ENCODE measurements around the gene CIB2.

- TF ChIP-seq CTCF (conservative IDR thresholded peaks at IDR 0.05; ENCODE audit: low read depth in 2 of 2) = no peak
- TF ChIP-seq JUNB (IDR thresholded peaks at IDR 0.05; ENCODE audit: unreplicated experiment) = no peak
- TF ChIP-seq EZH2phosphoT487 (IDR thresholded peaks at IDR 0.05; ENCODE audit: unreplicated experiment) = no peak
- TF ChIP-seq EZH2 (IDR thresholded peaks at IDR 0.05; ENCODE audit: low read depth, unreplicated experiment) = no peak
- no peak for TF ChIP-seq POLR2AphosphoS5 (IDR thresholded peaks at IDR 0.05; ENCODE audit: low read depth)
- TF ChIP-seq, protein P1, sequence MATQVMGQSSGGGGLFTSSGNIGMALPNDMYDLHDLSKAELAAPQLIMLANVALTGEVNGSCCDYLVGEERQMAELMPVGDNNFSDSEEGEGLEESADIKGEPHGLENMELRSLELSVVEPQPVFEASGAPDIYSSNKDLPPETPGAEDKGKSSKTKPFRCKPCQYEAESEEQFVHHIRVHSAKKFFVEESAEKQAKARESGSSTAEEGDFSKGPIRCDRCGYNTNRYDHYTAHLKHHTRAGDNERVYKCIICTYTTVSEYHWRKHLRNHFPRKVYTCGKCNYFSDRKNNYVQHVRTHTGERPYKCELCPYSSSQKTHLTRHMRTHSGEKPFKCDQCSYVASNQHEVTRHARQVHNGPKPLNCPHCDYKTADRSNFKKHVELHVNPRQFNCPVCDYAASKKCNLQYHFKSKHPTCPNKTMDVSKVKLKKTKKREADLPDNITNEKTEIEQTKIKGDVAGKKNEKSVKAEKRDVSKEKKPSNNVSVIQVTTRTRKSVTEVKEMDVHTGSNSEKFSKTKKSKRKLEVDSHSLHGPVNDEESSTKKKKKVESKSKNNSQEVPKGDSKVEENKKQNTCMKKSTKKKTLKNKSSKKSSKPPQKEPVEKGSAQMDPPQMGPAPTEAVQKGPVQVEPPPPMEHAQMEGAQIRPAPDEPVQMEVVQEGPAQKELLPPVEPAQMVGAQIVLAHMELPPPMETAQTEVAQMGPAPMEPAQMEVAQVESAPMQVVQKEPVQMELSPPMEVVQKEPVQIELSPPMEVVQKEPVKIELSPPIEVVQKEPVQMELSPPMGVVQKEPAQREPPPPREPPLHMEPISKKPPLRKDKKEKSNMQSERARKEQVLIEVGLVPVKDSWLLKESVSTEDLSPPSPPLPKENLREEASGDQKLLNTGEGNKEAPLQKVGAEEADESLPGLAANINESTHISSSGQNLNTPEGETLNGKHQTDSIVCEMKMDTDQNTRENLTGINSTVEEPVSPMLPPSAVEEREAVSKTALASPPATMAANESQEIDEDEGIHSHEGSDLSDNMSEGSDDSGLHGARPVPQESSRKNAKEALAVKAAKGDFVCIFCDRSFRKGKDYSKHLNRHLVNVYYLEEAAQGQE (IDR thresholded peaks at IDR 0.05; ENCODE audit: unreplicated experiment) = no peak
- TF ChIP-seq, protein P2, sequence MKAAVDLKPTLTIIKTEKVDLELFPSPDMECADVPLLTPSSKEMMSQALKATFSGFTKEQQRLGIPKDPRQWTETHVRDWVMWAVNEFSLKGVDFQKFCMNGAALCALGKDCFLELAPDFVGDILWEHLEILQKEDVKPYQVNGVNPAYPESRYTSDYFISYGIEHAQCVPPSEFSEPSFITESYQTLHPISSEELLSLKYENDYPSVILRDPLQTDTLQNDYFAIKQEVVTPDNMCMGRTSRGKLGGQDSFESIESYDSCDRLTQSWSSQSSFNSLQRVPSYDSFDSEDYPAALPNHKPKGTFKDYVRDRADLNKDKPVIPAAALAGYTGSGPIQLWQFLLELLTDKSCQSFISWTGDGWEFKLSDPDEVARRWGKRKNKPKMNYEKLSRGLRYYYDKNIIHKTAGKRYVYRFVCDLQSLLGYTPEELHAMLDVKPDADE (IDR thresholded peaks at IDR 0.05) = no peak
- no peak for TF ChIP-seq NANOG (IDR thresholded peaks at IDR 0.05; ENCODE audit: borderline replicate concordance)
- no peak for TF ChIP-seq ZNF114 (CRISPR knock-in tag; IDR thresholded peaks at IDR 0.05)
- no peak for TF ChIP-seq CREB1 (CRISPR knock-in tag; IDR thresholded peaks at IDR 0.05; ENCODE audit: low read depth)
- no peak for TF ChIP-seq STAT1 (IDR thresholded peaks at IDR 0.05; ENCODE audit: unreplicated experiment)
- no peak for TF ChIP-seq ZNF331 (CRISPR knock-in tag; IDR thresholded peaks at IDR 0.05; ENCODE audit: low read depth)
Measured at GRCh38 chr15:78112551-78112950, 18.7 kb downstream of the CIB2 start.

Measured in GM23338 (cell line).